HG03442 (cell line): ENCODE data around the gene PPIC.
"Not testable (repeated sequence)": the region's sequence is repeated elsewhere in the genome, so short reads cannot be mapped to it uniquely, and the experiment has no call there.

ENCODE experiments used
- ATAC-seq: cut with Tn5 transposase; IDR thresholded peaks from one replicate; pipeline ENCODE4 v1.9.1; 2021; ENCODE audit warnings: mild to moderate bottlenecking, moderate library complexity; ENCODE audit not compliant: unreplicated experiment

The PPIC gene

GRCh38 chr5:123012321-123012720 lies 24.2 kb downstream of the PPIC start:
- ATAC-seq = no peak

GRCh38 chr5:123007754-123008153 lies 28.8 kb downstream of the PPIC start:
- ATAC-seq = no peak

- no peak for ATAC-seq
These were observed 29.3 kb downstream of the PPIC start for GRCh38 chr5:123007182-123007581.

- no peak for ATAC-seq
These were observed 34.7 kb downstream of the PPIC start for GRCh38 chr5:123001808-123002207.

- ATAC-seq = no peak
These were observed 35.8 kb downstream of the PPIC start for GRCh38 chr5:123000731-123001130.

GRCh38 chr5:122999947-123000563 lies 36.5 kb downstream of the PPIC start:
- ATAC-seq = peak; percentile 93

- no peak for ATAC-seq
These were observed 39.2 kb downstream of the PPIC start for GRCh38 chr5:122997294-122997693.

- no peak for ATAC-seq
These were observed 40.4 kb downstream of the PPIC start for GRCh38 chr5:122996091-122996490.

- peak; percentile 98 for ATAC-seq
These were observed 50.4 kb downstream of the PPIC start for GRCh38 chr5:122985954-122986721.

- no peak for ATAC-seq
These were observed 51.4 kb downstream of the PPIC start for GRCh38 chr5:122985006-122985700.

- ATAC-seq = no peak
These were observed 52.1 kb downstream of the PPIC start for GRCh38 chr5:122984425-122984824.

GRCh38 chr5:122982376-122982775 lies 54.1 kb downstream of the PPIC start:
- ATAC-seq = no peak

GRCh38 chr5:122981846-122982245 lies 54.7 kb downstream of the PPIC start:
- ATAC-seq = no peak

- ATAC-seq = no peak
These were observed 57.8 kb downstream of the PPIC start for GRCh38 chr5:122978644-122979297.

GRCh38 chr5:122978068-122978467 lies 58.5 kb downstream of the PPIC start:
- no peak for ATAC-seq

- ATAC-seq = no peak
These were observed 59.2 kb downstream of the PPIC start for GRCh38 chr5:122977319-122977718.

GRCh38 chr5:122974251-122974650 lies 62.3 kb downstream of the PPIC start:
- ATAC-seq = not testable (repeated sequence)

GRCh38 chr5:122973759-122974158 lies 62.8 kb downstream of the PPIC start:
- ATAC-seq = not testable (repeated sequence)
